Heart left ventricle (tissue), 13 donors: ENCODE results near the gene OSM.

ENCODE experiments used
- CTCF ChIP-seq, 12 donors: fragments of 200-600 bp; sonication (generic) in 4 of 12; IDR thresholded peaks; one replicate each; pipeline versions ENCODE4 v1.5.0 to v1.8.0; 2018 to 2022; ENCODE audit warnings: antibody characterized with exemption in 12 of 12, mild to moderate bottlenecking in 5 of 12
- POLR2A ChIP-seq, 2 donors: fragments of 450-650 bp; IDR thresholded peaks; one replicate each; pipeline ENCODE4 v1.6.1; 2017; ENCODE audit warnings: antibody characterized with exemption in 2 of 2, mild to moderate bottlenecking in 2 of 2, moderate library complexity in 2 of 2
- donor health status: ischemic (EF 13 %, LVEDD 7.1; RV severe dilation, severe dysfunction).
- donor health status: DM: no; HTN: yes; CAD: no.
- donor health status: DM: no; HTN: no; CAD: no.
- donor health status: ischemic (EF 25% LVEDD 6.9; RV normal size, moderate dysfunction).
- donor health status: ischemic (EF 25% LVEDD 5.7; RV mildly dilated, moderate dysfunction).
- donor health status: ischemic (EF 35%, LVEDD 5.7; RV mildly dilated, moderate dysfunction).
- donor health status: nonischemic (EF 11% LVEDD 7.7; RV severe dilation, severe dysfunction).
- donor health status: DM: yes; HTN: yes; CAD: no.
- donor health status: PGD.
- donor health status: ischemic (EF 29% LVEDD 5.4; RV normal size, mild dysfunction).
- donor health status: nonischemic (EF 23%, LVEDD 6.1; RV moderate dilation, normal function).

GRCh38 chr22:30294830-30295229 lies 28.2 kb upstream of the OSM start:
- TF ChIP-seq CTCF (IDR thresholded peaks at IDR 0.05) (no peak), POLR2A (IDR thresholded peaks at IDR 0.05) (no peak)
